Spleen (tissue), 11 donors: ENCODE data around the gene PON1. TPM values are rescaled to one million over a fixed set of nuclear protein-coding genes. Genes with fewer than 3 reads are reported as not detected.

ENCODE experiments used
- DNase-seq: peaks from one replicate; pipeline ENCODE4 v3.0.0-alpha.2; 2020
- H3K27ac ChIP-seq, 8 donors: fragments of 200-600 bp; sonication (generic) in 7 of 8; 1 replicate in 4 of 8; 2 replicates in 4 of 8; pipeline versions ENCODE4 v1.5.0 to v1.8.0; 2016 to 2021; ENCODE audit warnings: inconsistent platforms in 4 of 8, mild to moderate bottlenecking in 4 of 8, moderate library complexity in 1 of 8
- H3K27me3 ChIP-seq, 7 donors: fragments of 200-600 bp; sonication (generic) in 6 of 7; replicated peaks in 1 of 7; 1 replicate in 4 of 7; 2 replicates in 3 of 7; pipeline versions ENCODE4 v1.5.0 to v1.8.0; 2016 to 2021; ENCODE audit warnings: inconsistent platforms in 3 of 7, mild to moderate bottlenecking in 1 of 7
- H3K36me3 ChIP-seq, 6 donors: fragments of 200-600 bp; sonication (generic) in 5 of 6; 1 replicate in 4 of 6; 2 replicates in 2 of 6; pipeline versions ENCODE4 v1.5.0 to v1.8.0; 2016 to 2021; ENCODE audit warnings: inconsistent platforms in 2 of 6
- H3K4me1 ChIP-seq, 6 donors: fragments of 200-600 bp; sonication (generic) in 5 of 6; 1 replicate in 3 of 6; 2 replicates in 3 of 6; pipeline versions ENCODE4 v1.5.0 to v1.8.0; 2016 to 2021; ENCODE audit warnings: inconsistent platforms in 3 of 6
- H3K4me3 ChIP-seq, 8 donors: fragments of 200-600 bp; sonication (generic) in 7 of 8; 1 replicate in 4 of 8; 2 replicates in 4 of 8; pipeline versions ENCODE4 v1.5.0 to v1.8.0; 2016 to 2021; ENCODE audit warnings: inconsistent platforms in 4 of 8, mild to moderate bottlenecking in 4 of 8, moderate library complexity in 2 of 8
- H3K9me3 ChIP-seq, 8 donors: fragments of 200-600 bp; sonication (generic) in 7 of 8; 1 replicate in 4 of 8; 2 replicates in 4 of 8; pipeline versions ENCODE4 v1.5.0 to v1.8.0; 2016 to 2021; ENCODE audit warnings: inconsistent platforms in 4 of 8
- CTCF ChIP-seq, 11 experiments: fragments of 200-600 bp in 7 of 11; fragments of 450-650 bp in 4 of 11; sonication (generic) in 4 of 11; IDR thresholded peaks in 8 of 11; conservative IDR thresholded peaks in 3 of 11; 1 replicate in 7 of 11; 2 replicates in 4 of 11; pipeline versions ENCODE4 v1.4.0 to v1.8.0; 2016 to 2021; ENCODE audit warnings: antibody characterized with exemption in 11 of 11, inconsistent platforms in 4 of 11, mild to moderate bottlenecking in 1 of 11
- POLR2A ChIP-seq, 3 donors: fragments of 450-650 bp; IDR thresholded peaks; one replicate each; pipeline ENCODE4 v1.5.1; 2017; ENCODE audit warnings: antibody characterized with exemption in 3 of 3, mild to moderate bottlenecking in 1 of 3
- POLR2AphosphoS5 ChIP-seq, 3 donors: sonication (generic); formaldehyde crosslinking; IDR thresholded peaks; one replicate each; pipeline ENCODE4 v1.5.1; 2017; ENCODE audit warnings: antibody characterized with exemption in 3 of 3
- WGBS, 5 donors: extraction: QIAGEN DNeasy Blood & Tissue Kit in 3 of 5; methylation state at CpG; one replicate each; pipeline versions ENCODE4 v1.1.5 to v1.1.7; 2013 to 2018; 5-methylcytosine and 5-hydroxymethylcytosine counted together
- intact Hi-C: fragments of 100-400 bp; cut with DNase I; formaldehyde crosslinking; loops from one replicate; pipeline ENCODE4 v1.15.0; 2023; ENCODE audit warnings: low total_unique reads
- polyA plus RNA-seq, 3 donors: library from polyadenylated mRNA; stranded (reverse); fragments of 200-250 nt; gene quantifications; one replicate each; pipeline ENCODE4 v1.2.1, GENCODE V29; 2013
- total RNA-seq, 7 donors: library from RNA; depleted of rRNA in 3 of 7; stranded (reverse); fragments of >200 nt in 3 of 7; fragmentation: NEBNext Ultra II Directional in 4 of 7; extraction: Animal tissue kit (Norgen Biotek cat#: 25700) in 4 of 7; gene quantifications; one replicate each; pipeline versions ENCODE4 v1.1.0 to v1.2.1, GENCODE V29; 2016 to 2021
- donor health status: healthy with polysubstance abuse.
- donor health status: DM: no; HTN: no; CAD: no; lungs with moderate emphysema.
- donor health status: DM: no; HTN: no; CAD: no.
- donor health status: Bipolar disorder and iron deficiency.
- donor health status: healthy.
- donor health status: DM: no; HTN: no; CAD: no.
- donor health status: DM: yes; HTN: yes; CAD: no.

PON1 gene
- total and polyA plus RNA-seq, 10 donors = 0.13 TPM; not detected in 9

- no peaks in the 10 kb centered on the region for H3K4me1 ChIP-seq
- peaks cover 0 to 4% (median 0%) of the 10 kb centered on the region in 7 donors for H3K27me3 ChIP-seq
- intact Hi-C loops = no loop called here
- no peak overlapping the region for H3K27ac ChIP-seq
- WGBS, 5 donors = 86 to 100% (median 95%) methylated on average over 1 of the region's 1 CpG
- DNase-seq = no peak
- no peaks in the 10 kb centered on the region for H3K36me3 ChIP-seq
- no peak for TF ChIP-seq POLR2AphosphoS5 (IDR thresholded peaks at IDR 0.05)
- TF ChIP-seq POLR2A (IDR thresholded peaks at IDR 0.05) = no peak
- no peaks in the 10 kb centered on the region for H3K9me3 ChIP-seq
- no peak overlapping the region for H3K4me3 ChIP-seq
Measured at GRCh38 chr7:95365151-95365550, 40.8 kb upstream of the PON1 start.

GRCh38 chr7:95357623-95358022 lies 33.3 kb upstream of the PON1 start:
- no peak overlapping the region for H3K27ac ChIP-seq
- no peak for TF ChIP-seq POLR2A (IDR thresholded peaks at IDR 0.05)
- TF ChIP-seq CTCF (IDR thresholded peaks at IDR 0.05 in 8 of 11, conservative IDR thresholded peaks at IDR 0.05 in 3 of 11) = no peak
- no peak for TF ChIP-seq POLR2AphosphoS5 (IDR thresholded peaks at IDR 0.05)
- H3K4me1 ChIP-seq = no peaks in the 10 kb centered on the region
- no peaks in the 10 kb centered on the region for H3K36me3 ChIP-seq
- H3K27me3 ChIP-seq = no peaks in the 10 kb centered on the region
- no peak overlapping the region for H3K4me3 ChIP-seq
- no peak for DNase-seq
- 42 to 70% (median 51%) methylated on average over 3 of the region's 3 CpGs for WGBS, 5 donors
- intact Hi-C loops = no loop called here
- peaks cover 0 to 12% (median 3%) of the 10 kb centered on the region in 8 donors for H3K9me3 ChIP-seq

- Histone ChIP-seq H3K4me1 (no peaks in the 10 kb centered on the region), H3K27ac (no peak overlapping the region), H3K4me3 (no peak overlapping the region), H3K9me3 (no peaks in the 10 kb centered on the region), H3K36me3 (no peaks in the 10 kb centered on the region), H3K27me3 (no peaks in the 10 kb centered on the region)
- WGBS, 5 donors = 82 to 88% (median 85%) methylated on average over 4 of the region's 4 CpGs
- intact Hi-C loops = no loop called here
- no peak for DNase-seq
- TF ChIP-seq CTCF (IDR thresholded peaks at IDR 0.05 in 8 of 11, conservative IDR thresholded peaks at IDR 0.05 in 3 of 11) (no peak), POLR2AphosphoS5 (IDR thresholded peaks at IDR 0.05) (no peak), POLR2A (IDR thresholded peaks at IDR 0.05) (no peak)
Measured at GRCh38 chr7:95342642-95343307, 18.4 kb upstream of the PON1 start.

- TF ChIP-seq POLR2A (IDR thresholded peaks at IDR 0.05) = no peak
- TF ChIP-seq CTCF (IDR thresholded peaks at IDR 0.05 in 8 of 11, conservative IDR thresholded peaks at IDR 0.05 in 3 of 11) = no peak
- TF ChIP-seq POLR2AphosphoS5 (IDR thresholded peaks at IDR 0.05) = no peak
- DNase-seq = no peak
- Histone ChIP-seq H3K4me1 (no peaks in the 10 kb centered on the region), H3K36me3 (no peaks in the 10 kb centered on the region), H3K4me3 (no peak overlapping the region), H3K9me3 (no peaks in the 10 kb centered on the region), H3K27me3 (no peaks in the 10 kb centered on the region), H3K27ac (no peak overlapping the region)
- intact Hi-C loops = no loop called here
- WGBS, 5 donors = 80 to 90% (median 85%) methylated on average over 3 of the region's 3 CpGs
Measured at GRCh38 chr7:95342029-95342428, 17.7 kb upstream of the PON1 start.
